Lung microvascular endothelial cell (primary cell): Measurements from ENCODE around the gene ZNF3. TPM values are rescaled to one million over a fixed set of nuclear protein-coding genes. Genes with fewer than 3 reads are reported as not detected.

Experiments used
- DNase-seq, 2 donors: peaks; one replicate each; pipeline versions ENCODE4 v3.0.0 to v3.0.0-alpha.2; 2010; ENCODE audit warnings: low read depth in 2 of 2
- total RNA-seq: library from RNA; depleted of rRNA; stranded (reverse); fragments of >200 nt; gene quantifications from 2 replicates; pipeline ENCODE4 v1.2.1, GENCODE V29; 2014

ZNF3 gene
- total RNA-seq, 1 donor from 2014 or later = 26.0 TPM

DNA sequence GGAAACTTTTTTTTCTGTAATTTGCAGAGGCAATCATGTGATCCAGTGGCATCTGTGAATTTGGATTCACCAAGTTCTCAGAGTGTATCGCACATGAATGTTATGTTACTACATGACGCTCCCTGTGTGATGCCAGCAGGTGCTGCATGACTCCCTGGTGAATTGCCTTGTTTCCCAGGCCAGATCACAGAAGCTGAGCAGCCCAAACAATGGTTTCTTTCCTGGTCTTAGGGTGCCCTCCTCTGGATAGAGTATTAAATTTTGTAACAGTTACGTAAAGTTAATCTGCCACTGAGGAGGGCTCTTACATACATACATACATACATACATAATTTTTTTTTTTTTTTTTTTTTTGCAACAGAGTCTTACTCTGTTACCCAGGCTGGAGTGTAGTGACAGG lies 28.3 kb downstream of the ZNF3 start:
- peak; percentile 85 to 86 for DNase-seq

DNA sequence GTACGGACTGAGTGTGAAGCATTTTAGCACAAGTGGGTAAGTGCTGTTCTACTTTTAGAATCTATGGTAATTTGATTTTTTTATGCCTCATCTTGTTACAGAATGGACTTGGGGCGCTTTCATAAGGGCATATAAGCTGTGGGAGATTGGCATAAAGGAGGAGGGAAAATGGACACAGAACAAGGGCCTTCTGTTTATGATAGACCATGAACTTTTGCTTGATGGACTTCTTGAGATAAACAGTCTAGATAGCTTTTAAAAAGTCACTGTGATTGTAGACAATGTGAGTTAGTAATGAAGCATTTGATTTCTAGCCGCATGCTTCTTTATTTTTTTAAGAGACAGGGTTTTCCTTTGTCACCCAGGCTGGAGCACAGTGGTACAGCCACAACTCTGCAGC lies 29.9 kb downstream of the ZNF3 start:
- DNase-seq = no peak

DNA sequence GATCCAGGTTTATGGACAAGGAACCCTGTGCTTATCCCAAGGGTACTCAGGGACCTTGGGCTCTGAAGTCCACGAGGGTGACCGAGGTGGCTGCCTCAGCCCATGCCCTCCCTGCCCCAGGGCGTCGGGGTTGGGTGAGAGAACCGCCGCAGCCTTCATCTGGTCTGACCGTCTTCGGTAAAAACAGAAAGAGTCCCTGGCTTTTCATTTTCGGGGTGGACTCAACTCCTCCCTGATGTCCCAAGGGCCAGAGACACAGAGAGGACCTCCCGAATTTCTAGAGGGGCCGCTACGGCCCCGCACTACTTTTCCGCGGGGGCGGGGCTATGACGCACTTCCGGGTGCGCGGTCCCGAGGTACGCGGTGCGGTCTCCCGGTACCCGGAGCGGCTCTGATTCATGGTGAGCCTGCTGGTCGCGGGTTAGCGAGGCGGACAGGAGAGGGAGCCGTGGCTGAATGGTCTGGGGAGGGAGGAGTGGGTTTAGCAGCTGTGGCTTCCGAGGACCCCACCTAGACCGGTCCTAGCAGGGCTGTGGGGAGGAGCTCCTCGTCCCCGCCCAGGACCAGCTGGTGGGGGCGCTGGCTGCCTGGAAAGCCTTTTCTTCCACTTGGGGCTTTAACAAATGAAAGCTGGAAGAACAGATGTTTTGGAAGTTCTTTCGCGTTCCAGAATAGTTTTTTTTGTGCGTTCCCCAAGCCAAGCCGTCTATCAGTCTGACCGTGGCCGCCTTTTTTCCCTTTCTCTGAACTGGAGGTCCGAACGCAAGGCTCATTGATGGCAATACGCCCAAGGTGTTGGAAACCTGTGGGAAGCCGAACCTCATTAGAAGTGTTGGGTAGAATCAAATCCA lies 31.9 kb downstream of the ZNF3 start, which contains the start of gene ZSCAN21:
ZSCAN21 (plus strand) TSS at position 334 of the 851 bp plus-strand sequence. CDS start 7,233 bp downstream, outside the sequence.
- DNase-seq = peak; percentile 81 to 82

DNA sequence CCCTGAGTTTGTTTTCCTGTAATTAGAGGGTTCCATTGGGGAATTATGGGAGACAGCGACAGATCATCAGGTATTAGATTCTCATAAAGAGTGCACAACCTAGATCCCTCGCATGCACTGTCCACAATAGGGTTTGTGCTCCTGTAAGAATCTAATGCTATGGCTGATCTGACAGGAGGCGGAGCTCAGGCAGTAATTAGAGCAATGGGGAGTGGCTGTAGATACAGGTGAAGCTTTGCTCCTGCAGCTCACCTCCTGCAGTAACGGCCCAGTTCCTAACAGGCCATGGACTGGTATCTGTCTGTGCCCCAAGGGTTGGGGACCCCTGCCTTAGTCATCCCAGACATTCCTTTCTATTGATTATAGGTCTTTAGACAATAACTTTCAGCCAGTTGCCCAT lies 32.8 kb downstream of the ZNF3 start:
- no peak for DNase-seq

DNA sequence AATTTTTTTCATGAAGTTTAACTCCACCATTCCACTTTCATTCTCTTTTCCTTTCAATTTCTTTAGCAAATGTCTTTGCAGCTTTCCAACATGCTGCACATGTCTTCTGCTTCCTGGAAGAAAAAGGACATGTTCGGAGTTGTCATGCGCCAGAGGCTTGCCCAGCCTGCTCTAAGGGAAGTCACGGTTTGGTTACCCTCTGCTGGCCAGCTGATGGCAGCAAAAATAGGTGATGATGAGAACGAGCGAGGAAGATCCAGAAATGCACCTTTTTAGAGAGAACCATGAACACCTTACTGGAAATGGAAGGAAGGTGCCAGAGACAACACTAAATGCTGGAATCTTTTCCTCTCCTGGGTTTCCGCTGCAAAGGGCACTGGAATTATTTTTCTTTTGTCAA lies 36.8 kb downstream of the ZNF3 start:
- peak in 1 of 2 donors; percentile 27 for DNase-seq

DNA sequence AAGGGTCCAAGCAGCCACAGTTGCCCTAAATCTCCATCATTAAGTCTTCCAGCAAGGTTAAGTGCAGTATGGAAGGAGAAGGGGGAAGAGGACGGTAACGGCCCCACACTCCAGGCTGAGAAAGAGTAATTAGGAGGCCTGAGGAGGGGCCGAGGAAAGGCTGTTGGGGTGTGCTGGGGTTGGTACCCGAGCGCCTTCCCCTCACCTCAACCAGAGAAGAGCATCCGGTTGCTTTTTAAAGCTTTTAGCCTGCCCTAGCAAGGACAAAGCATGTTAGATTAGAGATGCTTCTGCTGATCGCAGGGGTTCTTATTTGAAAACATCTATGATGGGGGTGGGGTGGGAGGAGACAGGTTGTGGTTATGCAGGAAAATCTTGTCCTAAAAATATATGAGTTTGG lies 40.9 kb downstream of the ZNF3 start:
- DNase-seq = no peak

DNA sequence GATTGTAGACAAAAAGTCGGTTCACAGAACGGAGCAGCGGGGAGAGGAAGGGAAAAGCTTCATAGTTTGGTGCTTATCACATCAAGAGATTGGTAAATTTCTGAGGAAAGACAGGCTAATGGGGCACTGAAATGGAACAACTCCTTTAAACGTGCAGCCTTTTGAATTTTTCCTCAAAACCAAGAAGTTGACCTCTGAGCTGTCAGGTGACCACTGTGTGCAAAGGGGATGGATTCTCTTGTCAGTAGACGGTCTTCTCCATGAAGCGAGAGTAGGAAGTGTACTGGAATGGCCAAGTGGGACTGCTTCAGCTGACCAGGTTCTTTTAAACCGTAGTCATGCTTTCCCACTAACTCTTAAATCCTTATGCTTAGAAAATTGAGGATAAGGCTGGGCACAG lies 43.2 kb downstream of the ZNF3 start:
- no peak for DNase-seq

DNA sequence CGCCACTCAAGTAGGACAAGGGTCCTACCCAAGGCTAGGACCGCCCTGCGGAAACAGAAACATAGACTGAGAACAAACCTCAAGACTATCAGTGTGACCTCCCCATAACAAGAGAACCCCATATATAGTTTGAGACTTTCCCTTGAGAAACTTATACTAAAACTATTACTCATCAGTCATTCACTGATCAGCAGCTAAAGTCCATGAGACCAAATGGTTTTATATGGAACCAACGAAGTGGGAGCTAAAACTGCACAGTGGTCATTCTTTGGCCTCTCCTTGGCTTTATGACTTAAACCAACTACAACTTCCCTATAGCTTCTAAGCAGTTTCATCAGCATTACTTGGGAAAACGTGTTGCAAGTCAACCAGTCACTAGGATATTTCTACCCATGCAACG lies 45.6 kb downstream of the ZNF3 start:
- DNase-seq = no peak

DNA sequence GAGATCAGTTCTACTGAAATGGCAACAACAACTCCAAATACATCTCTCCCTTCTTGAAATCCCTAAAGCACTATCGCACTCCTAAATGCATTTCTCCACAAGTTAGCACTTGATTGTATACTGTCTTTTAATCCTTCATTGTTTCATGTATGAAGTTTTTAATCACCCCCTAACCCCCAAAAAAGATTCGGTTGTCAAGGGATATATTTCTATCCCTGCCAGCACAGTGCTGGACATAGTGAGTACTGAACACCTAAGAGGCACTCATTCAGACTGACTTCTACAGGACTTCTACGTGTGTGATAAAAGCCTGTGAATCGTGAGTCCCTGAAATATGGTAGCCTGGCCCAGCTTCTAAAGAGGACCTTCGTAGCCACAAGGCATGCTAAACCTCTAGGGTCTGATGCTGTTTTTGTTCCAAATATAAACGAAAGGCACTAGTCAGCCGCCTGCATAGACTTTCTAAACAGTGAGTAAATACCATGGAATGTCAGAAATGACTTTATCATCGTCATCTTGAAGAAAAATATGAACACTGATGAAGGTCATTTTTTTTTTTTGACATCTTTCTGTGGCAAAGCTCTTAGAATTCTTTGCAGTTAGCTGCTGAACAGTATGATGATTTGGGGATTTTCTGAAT lies 46.5 kb downstream of the ZNF3 start:
- peak in 1 of 2 donors; percentile 85 for DNase-seq

DNA sequence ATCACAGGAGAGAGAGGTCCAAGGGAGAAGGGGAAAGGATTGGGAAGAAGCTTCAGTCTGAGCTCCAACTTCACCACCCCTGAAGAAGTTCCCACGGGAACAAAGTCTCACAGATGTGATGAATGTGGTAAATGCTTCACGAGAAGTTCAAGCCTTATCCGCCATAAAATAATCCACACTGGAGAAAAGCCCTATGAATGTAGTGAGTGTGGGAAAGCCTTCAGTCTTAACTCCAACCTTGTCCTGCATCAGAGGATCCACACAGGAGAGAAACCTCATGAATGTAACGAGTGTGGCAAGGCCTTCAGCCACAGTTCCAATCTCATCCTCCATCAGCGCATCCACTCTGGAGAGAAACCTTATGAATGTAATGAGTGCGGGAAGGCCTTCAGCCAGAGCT lies 48.0 kb downstream of the ZNF3 start:
- DNase-seq = no peak

DNA sequence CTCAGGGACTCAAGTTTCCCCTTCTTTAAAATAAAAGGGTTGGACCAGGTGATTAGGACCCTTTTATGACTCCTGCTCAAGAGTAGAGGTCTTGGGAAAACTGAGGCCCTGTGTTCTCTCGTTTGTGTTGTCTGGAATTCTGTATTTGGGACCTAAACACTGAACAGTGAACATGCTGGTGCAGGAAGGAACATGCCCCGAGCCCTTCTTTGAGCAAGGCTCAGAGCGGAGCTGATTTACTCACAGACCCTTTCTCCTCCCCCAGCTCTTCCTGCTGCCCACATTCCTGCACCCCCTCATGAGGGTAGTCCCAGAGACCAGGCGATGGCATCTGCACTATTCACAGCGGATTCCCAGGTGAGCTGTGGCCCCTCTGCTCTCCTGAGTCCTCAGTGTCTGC lies 51.9 kb downstream of the ZNF3 start:
- no peak for DNase-seq

DNA sequence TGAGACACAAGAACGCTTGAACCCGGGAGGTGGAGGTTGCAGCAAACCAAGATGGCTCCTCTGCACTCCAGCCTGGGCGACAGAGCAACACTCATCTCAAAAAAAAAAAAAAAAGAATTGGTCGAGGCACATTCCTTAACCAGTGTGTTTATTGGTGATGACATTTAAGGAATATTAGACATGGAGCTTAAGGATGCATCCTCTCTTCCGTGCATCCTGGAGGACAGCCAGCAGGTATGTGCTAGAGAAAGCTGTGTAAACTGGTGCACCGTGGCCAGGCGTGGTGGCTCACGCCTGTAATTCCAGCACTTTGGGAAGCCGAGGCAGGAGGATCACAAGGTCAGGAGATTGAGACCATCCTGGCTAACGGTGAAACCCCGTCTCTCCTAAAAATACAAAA lies 54.3 kb downstream of the ZNF3 start:
- DNase-seq = no peak

DNA sequence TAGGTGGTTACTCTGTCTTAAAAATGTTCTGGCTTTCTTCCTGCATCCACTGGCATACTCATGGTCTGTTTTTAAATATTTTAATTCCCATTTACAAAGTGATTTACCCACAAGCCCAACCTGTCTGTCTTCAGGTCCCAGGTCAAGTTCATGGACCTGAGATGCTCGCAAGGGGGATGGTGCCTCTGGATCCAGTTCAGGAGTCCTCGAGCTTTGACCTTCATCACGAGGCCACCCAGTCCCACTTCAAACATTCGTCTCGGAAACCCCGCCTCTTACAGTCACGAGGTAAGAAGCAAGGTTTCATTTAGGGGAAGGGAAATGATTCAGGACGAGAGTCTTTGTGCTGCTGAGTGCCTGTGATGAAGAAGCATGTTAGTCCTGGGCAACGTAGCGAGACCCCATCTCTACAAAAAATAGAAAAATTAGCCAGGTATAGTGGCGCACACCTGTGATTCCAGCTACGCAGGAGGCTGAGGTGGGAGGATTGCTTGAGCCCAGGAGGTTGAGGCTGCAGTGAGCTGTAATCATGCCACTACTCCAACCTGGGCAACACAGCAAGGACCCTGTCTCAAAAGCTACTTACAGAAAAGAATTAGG lies 57.4 kb downstream of the ZNF3 start:
- no peak for DNase-seq

DNA sequence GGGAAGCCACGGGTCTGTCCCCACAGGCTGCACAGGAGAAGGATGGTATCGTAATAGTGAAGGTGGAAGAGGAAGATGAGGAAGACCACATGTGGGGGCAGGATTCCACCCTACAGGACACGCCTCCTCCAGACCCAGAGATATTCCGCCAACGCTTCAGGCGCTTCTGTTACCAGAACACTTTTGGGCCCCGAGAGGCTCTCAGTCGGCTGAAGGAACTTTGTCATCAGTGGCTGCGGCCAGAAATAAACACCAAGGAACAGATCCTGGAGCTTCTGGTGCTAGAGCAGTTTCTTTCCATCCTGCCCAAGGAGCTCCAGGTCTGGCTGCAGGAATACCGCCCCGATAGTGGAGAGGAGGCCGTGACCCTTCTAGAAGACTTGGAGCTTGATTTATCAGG lies 58.0 kb downstream of the ZNF3 start:
- DNase-seq = no peak

DNA sequence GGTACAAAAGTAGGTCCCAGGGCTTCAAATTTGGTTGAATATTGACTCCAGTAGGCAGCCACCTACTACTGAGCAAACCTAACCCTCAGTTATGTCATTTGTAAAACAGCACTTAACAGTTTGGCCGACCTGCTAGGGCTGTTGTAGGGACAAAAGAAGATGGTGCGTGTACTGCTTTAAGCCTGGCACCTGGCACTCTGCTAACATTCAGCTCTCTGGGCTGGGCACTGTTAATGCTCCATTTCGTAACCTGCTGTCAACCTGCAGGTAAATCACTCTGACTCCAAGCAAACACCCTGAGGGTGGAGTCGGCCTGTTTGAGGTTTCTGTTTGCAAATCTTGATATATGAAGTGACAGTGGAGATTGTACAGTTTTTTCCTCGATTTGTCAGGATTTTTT lies 58.9 kb downstream of the ZNF3 start:
- DNase-seq = no peak

DNA sequence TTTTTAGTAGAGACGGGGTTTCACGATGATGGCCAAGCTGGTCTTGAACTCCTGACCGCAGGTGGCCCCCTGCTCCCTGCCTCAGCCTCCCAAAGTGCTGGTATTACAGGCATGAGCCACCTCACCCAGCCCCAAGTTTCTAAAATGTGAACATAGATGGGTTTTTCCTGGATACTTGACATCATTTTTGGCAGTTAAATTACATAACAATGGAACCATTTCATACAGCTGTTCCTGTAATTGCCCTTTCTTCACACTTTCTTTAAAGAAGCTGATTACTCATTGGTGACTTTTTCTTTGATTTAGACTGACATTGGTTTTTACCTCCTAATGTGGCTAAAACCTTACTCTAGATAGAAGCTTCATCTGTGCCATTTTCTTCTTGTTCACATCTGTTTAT lies 60.2 kb downstream of the ZNF3 start:
- DNase-seq = no peak

Other genes with a start within 250 kb of the ZNF3 start
- gene OR2AE1, start 204.7 kb downstream of the ZNF3 start, total RNA-seq = 0.22 TPM in 1 of 2 replicates, not detected in the other
- 14.4 and 17.5 TPM in 2 replicates for gene TRIM4, start 162.2 kb downstream of the ZNF3 start, total RNA-seq
- 0.65 and 1.2 TPM in 2 replicates for gene GJC3, start 152.1 kb downstream of the ZNF3 start, total RNA-seq
- not detected in 2 replicates for gene AZGP1, start 105.7 kb downstream of the ZNF3 start, total RNA-seq
- gene ZKSCAN1, start 66.1 kb downstream of the ZNF3 start, total RNA-seq = 20.7 and 30.0 TPM in 2 replicates
- 5.2 and 7.7 TPM in 2 replicates for gene ZSCAN21, start 31.9 kb downstream of the ZNF3 start, total RNA-seq
- 57.1 and 73.9 TPM in 2 replicates for gene COPS6, start 7.2 kb upstream of the ZNF3 start, total RNA-seq
- 25.8 and 61.0 TPM in 2 replicates for gene MCM7, start 19.7 kb upstream of the ZNF3 start, total RNA-seq
- 12.5 and 13.1 TPM in 2 replicates for gene AP4M1, start 19.9 kb upstream of the ZNF3 start, total RNA-seq
- 17.0 and 20.8 TPM in 2 replicates for gene TAF6, start 37.6 kb upstream of the ZNF3 start, total RNA-seq
- gene CNPY4, start 37.9 kb upstream of the ZNF3 start, total RNA-seq = 23.1 and 26.2 TPM in 2 replicates
- 2.0 and 2.4 TPM in 2 replicates for gene MBLAC1, start 45.2 kb upstream of the ZNF3 start, total RNA-seq
- 96.6 and 125 TPM in 2 replicates for gene LAMTOR4, start 67.2 kb upstream of the ZNF3 start, total RNA-seq
- 3.9 and 6.0 TPM in 2 replicates for gene TRAPPC14, start 77.0 kb upstream of the ZNF3 start, total RNA-seq
- under 0.01 and 0.22 TPM in 2 replicates for gene GAL3ST4, start 86.9 kb upstream of the ZNF3 start, total RNA-seq
- gene GPC2, start 95.7 kb upstream of the ZNF3 start, total RNA-seq = 1.3 and 2.2 TPM in 2 replicates
- gene STAG3, start 96.2 kb upstream of the ZNF3 start, total RNA-seq = 0.20 and 0.22 TPM in 2 replicates
- gene PVRIG, start 138.2 kb upstream of the ZNF3 start, total RNA-seq = not detected in 2 replicates
- not detected in 2 replicates for gene SPDYE3, start 226.0 kb upstream of the ZNF3 start, total RNA-seq